Keratinocyte (primary cell): Measurements from ENCODE around the gene COL4A6.

Experiments
- CTCF ChIP-seq, 3 experiments: IDR thresholded peaks in 1 of 3; conservative IDR thresholded peaks in 1 of 3; optimal IDR thresholded peaks in 1 of 3; 2 replicates in 2 of 3; 3 replicates in 1 of 3; pipeline versions ENCODE3 to v1.5.1; 2011; ENCODE audit warnings: low read length in 3 of 3, mild to moderate bottlenecking in 3 of 3, moderate library complexity in 2 of 3, control low read depth in 1 of 3, inconsistent platforms in 1 of 3; ENCODE audit not compliant: insufficient read depth in 2 of 3; ENCODE audit errors: extremely low read depth in 1 of 3
- EZH2 ChIP-seq: IDR thresholded peaks from one replicate; pipeline ENCODE4 v1.6.1; 2012; ENCODE audit warnings: inconsistent platforms, mild to moderate bottlenecking, low read length, moderate library complexity

GRCh38 chrX:108223585-108223984 is 214.6 kb downstream of the COL4A6 start:
- no peak for TF ChIP-seq CTCF (optimal IDR thresholded peaks at IDR 0.05 in 1 of 3, IDR thresholded peaks at IDR 0.05 in 1 of 3, conservative IDR thresholded peaks at IDR 0.05 in 1 of 3; ENCODE audit: extremely low read depth in 1 of 3, insufficient read depth in 2 of 3, low read length in 3 of 3)
- no peak for TF ChIP-seq EZH2
